SU-DHL-6 (cell line): ENCODE results near the gene COL15A1.

Source experiments
- H2AFZ ChIP-seq: fragments of 200-600 bp; sonication (generic); 2 replicates; pipeline ENCODE4 v1.6.1; 2014; ENCODE audit warnings: low read depth, mild to moderate bottlenecking, moderate library complexity, mixed read lengths, antibody characterized with exemption, low read length; ENCODE audit not compliant: severe bottlenecking
- H3F3A ChIP-seq: fragments of 200-600 bp; shearing (Covaris generic); 2 replicates; pipeline ENCODE4 v1.6.0; 2016; ENCODE audit warnings: antibody characterized with exemption, mild to moderate bottlenecking; ENCODE audit not compliant: insufficient read depth
- H3K27ac ChIP-seq: fragments of 200-600 bp; sonication (generic); 2 replicates; pipeline ENCODE4 v1.5.1; 2016; ENCODE audit warnings: low read depth, mild to moderate bottlenecking, low read length, moderate library complexity, mixed read lengths
- H3K27me3 ChIP-seq: fragments of 200-600 bp; sonication (generic), shearing (Covaris generic); 2 replicates; pipeline ENCODE4 v1.6.0; 2014; ENCODE audit warnings: mild to moderate bottlenecking, low read length
- H3K36me3 ChIP-seq: fragments of 200-600 bp; sonication (generic); 2 replicates; pipeline ENCODE4 v1.6.1; 2014; ENCODE audit warnings: mild to moderate bottlenecking, low read length, mixed read lengths
- H3K4me2 ChIP-seq: fragments of 300-600, 200-600 bp; shearing (Covaris generic), sonication (generic); 2 replicates; pipeline ENCODE4 v1.6.0; 2014; ENCODE audit warnings: low read length, low read depth, mild to moderate bottlenecking; ENCODE audit not compliant: poor library complexity, severe bottlenecking
- H3K4me3 ChIP-seq: fragments of 200-600 bp; sonication (generic); 2 replicates; pipeline ENCODE4 v1.5.1; 2014; ENCODE audit warnings: antibody characterized with exemption, low read length, mild to moderate bottlenecking, mixed read lengths; ENCODE audit not compliant: insufficient read depth, poor library complexity, severe bottlenecking
- H3K79me2 ChIP-seq: fragments of 200-600 bp; sonication (generic); 2 replicates; pipeline ENCODE4 v1.6.1; 2014; ENCODE audit warnings: mild to moderate bottlenecking, low read length, moderate library complexity; ENCODE audit not compliant: insufficient read depth
- H3K9ac ChIP-seq: fragments of 200-600 bp; sonication (generic); 2 replicates; pipeline ENCODE4 v1.7.0; 2014; ENCODE audit warnings: mild to moderate bottlenecking, low read length
- H3K9me2 ChIP-seq: fragments of 200-600 bp; sonication (generic); replicated peaks from 2 replicates; pipeline ENCODE4 v1.6.1; 2014; ENCODE audit warnings: low read length; ENCODE audit not compliant: insufficient read depth
- H3K9me3 ChIP-seq: fragments of 200-600 bp; sonication (generic); 2 replicates; pipeline ENCODE4 v1.6.1; 2014; ENCODE audit warnings: low read length, mixed read lengths; ENCODE audit not compliant: insufficient read depth
- H4K20me1 ChIP-seq: fragments of 200-600 bp; sonication (generic); 2 replicates; pipeline ENCODE4 v1.6.1; 2014; ENCODE audit warnings: low read depth, mild to moderate bottlenecking, antibody characterized with exemption, low read length, moderate library complexity, mixed read lengths
- CTCF ChIP-seq: fragments of 200-600 bp; sonication (generic); IDR thresholded peaks from one replicate; pipeline ENCODE4 v1.5.1; 2017; ENCODE audit warnings: antibody characterized with exemption, mild to moderate bottlenecking, low read length, moderate library complexity; ENCODE audit not compliant: insufficient read depth, poor library complexity, severe bottlenecking
- EZH2phosphoT487 ChIP-seq: fragments of 200-600 bp; sonication (generic), shearing (Covaris generic); conservative IDR thresholded peaks from 2 replicates; pipeline ENCODE4 v1.6.1; 2018; ENCODE audit warnings: mild to moderate bottlenecking, antibody characterized with exemption, low read length, moderate library complexity, mixed read lengths

Gene COL15A1

GRCh38 chr9:99026271-99026955, 82.7 kb downstream of the COL15A1 start:
- no peak overlapping the region for H3K4me3 ChIP-seq
- H3K9me2 ChIP-seq, result no peaks in the 10 kb centered on the region
- no peak overlapping the region for H2AFZ ChIP-seq
- no peaks in the 10 kb centered on the region for H3K36me3 ChIP-seq
- H3K9ac ChIP-seq, result no peak overlapping the region
- no peaks in the 10 kb centered on the region for H3K9me3 ChIP-seq
- no peaks in the 10 kb centered on the region for H3K27me3 ChIP-seq
- H3F3A ChIP-seq, result no peaks in the 10 kb centered on the region
- no peak overlapping the region for H3K4me2 ChIP-seq
- TF ChIP-seq CTCF, result no peak
- no peak for TF ChIP-seq EZH2phosphoT487
- no peaks in the 10 kb centered on the region for H4K20me1 ChIP-seq
- H3K27ac ChIP-seq, result no peak overlapping the region
- H3K79me2 ChIP-seq, result no peaks in the 10 kb centered on the region

- no peaks in the 10 kb centered on the region for H3F3A ChIP-seq
- no peaks in the 10 kb centered on the region for H3K79me2 ChIP-seq
- H3K4me3 ChIP-seq, result no peak overlapping the region
- no peak overlapping the region for H3K27ac ChIP-seq
- no peaks in the 10 kb centered on the region for H3K9me2 ChIP-seq
- no peak overlapping the region for H2AFZ ChIP-seq
- H3K27me3 ChIP-seq, result no peaks in the 10 kb centered on the region
- no peaks in the 10 kb centered on the region for H4K20me1 ChIP-seq
- H3K9ac ChIP-seq, result no peak overlapping the region
- no peaks in the 10 kb centered on the region for H3K9me3 ChIP-seq
- TF ChIP-seq CTCF (no peak), EZH2phosphoT487 (no peak)
- no peak overlapping the region for H3K4me2 ChIP-seq
- no peaks in the 10 kb centered on the region for H3K36me3 ChIP-seq
Observed at GRCh38 chr9:99026956-99027298, 83.2 kb downstream of the COL15A1 start.

DNA sequence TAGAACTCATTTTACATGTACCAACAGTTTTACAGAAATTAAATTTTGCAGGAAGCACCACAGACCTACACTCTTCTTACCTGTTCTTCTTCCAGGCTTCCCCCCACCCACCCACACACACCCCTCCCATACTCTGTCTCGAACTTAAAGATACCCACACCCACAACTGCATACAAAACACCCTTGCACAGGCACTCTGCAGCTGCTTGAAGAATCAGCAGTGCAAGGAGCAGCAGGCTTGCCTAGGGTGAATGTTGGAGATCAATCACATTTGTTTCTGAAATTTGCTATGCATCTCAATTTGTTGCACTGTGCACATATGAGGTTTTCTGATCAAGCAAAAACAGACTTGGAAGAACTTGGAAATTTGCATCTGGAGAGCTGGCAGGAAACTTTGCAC, 83.7 kb downstream of the COL15A1 start:
- Histone ChIP-seq H3K79me2 (no peaks in the 10 kb centered on the region), H3K4me2 (no peak overlapping the region), H3K9me2 (no peaks in the 10 kb centered on the region), H3K9ac (no peak overlapping the region), H2AFZ (no peak overlapping the region), H3K9me3 (no peaks in the 10 kb centered on the region), H3K4me3 (no peak overlapping the region), H3F3A (no peaks in the 10 kb centered on the region), H3K36me3 (no peaks in the 10 kb centered on the region), H4K20me1 (no peaks in the 10 kb centered on the region), H3K27ac (no peak overlapping the region), H3K27me3 (no peaks in the 10 kb centered on the region)
- TF ChIP-seq CTCF, result no peak
- no peak for TF ChIP-seq EZH2phosphoT487
